Activated CD4-positive, alpha-beta memory T cell treated with anti-CD3 and anti-CD28 coated beads for 36 hours (primary cell): ENCODE data around the gene PTPRE. TPM values are rescaled to one million over a fixed set of nuclear protein-coding genes. Genes with fewer than 3 reads are reported as not detected.

Source experiments
- CTCF ChIA-PET: fragments of 350-600 bp; sonication (Branson Sonifier 250); formaldehyde crosslinking; loops from one replicate; lab custom pipeline; 2021; ENCODE audit warnings: antibody characterized with exemption, inconsistent platforms; lab: Charles Lee
- POLR2A ChIA-PET: fragments of 350-600 bp; sonication (Branson Sonifier 250); formaldehyde crosslinking; loops from one replicate; lab custom pipeline; 2021; ENCODE audit warnings: antibody characterized with exemption; lab: Charles Lee
- DNase-seq: peaks from one replicate; pipeline ENCODE4 v3.0.0-alpha.2; 2020
- H3K27ac Mint-ChIP-seq: one replicate; pipeline ENCODE4 v1.8.0; 2021; ENCODE audit warnings: mixed read lengths
- H3K27me3 Mint-ChIP-seq: one replicate; pipeline ENCODE4 v1.8.0; 2021; ENCODE audit warnings: mixed read lengths
- H3K36me3 Mint-ChIP-seq: one replicate; pipeline ENCODE4 v1.8.0; 2021; ENCODE audit warnings: mixed read lengths
- H3K4me1 Mint-ChIP-seq: one replicate; pipeline ENCODE4 v1.8.0; 2021; ENCODE audit warnings: low read depth, mixed read lengths
- H3K4me3 Mint-ChIP-seq: one replicate; pipeline ENCODE4 v1.8.0; 2021; ENCODE audit warnings: mild to moderate bottlenecking, mixed read lengths
- H3K9me3 Mint-ChIP-seq: one replicate; pipeline ENCODE4 v1.8.0; 2021; ENCODE audit warnings: mixed read lengths
- intact Hi-C: fragments of 100-400 bp; cut with micrococcal nuclease; formaldehyde crosslinking; loops from one replicate; pipeline ENCODE4 v1.15.1; 2023
- total RNA-seq, 2 experiments: library from RNA; stranded (reverse); gene quantifications; one replicate each; pipeline ENCODE4 v1.2.3, GENCODE V29; 2021

Gene PTPRE
- total RNA-seq, 2 experiments from 2014 or later: 29.4 to 34.0 TPM

GRCh38 chr10:128029290-128029651, 122.4 kb downstream of the PTPRE start:
- Mint-ChIP-seq H3K36me3 (no peaks in the 10 kb centered on the region), H3K4me3 (no peak overlapping the region), H3K9me3 (no peaks in the 10 kb centered on the region), H3K4me1 (peaks cover 30% of the 10 kb centered on the region), H3K27me3 (peaks cover 3% of the 10 kb centered on the region), H3K27ac (no peak overlapping the region)
- ChIA-PET POLR2A (interaction anchor here (1.0 to 1.4 kb wide), 2 partner anchors 18 to 40 kb away, joined by 3 to 5 read pairs; no protein-coding TSS in a partner anchor), CTCF (interaction anchor here (0.9 to 1.3 kb wide), 4 partner anchors 18 to 40 kb away, joined by 3 to 6 read pairs (median 4); no protein-coding TSS in a partner anchor)
- DNase-seq: no peak
- intact Hi-C loops: no loop called here

- POLR2A ChIA-PET: interaction anchor here (1.0 to 1.4 kb wide), 2 partner anchors 18 to 39 kb away, joined by 3 to 5 read pairs; no protein-coding TSS in a partner anchor
- Mint-ChIP-seq H3K36me3 (no peaks in the 10 kb centered on the region), H3K4me3 (no peak overlapping the region), H3K27ac (no peak overlapping the region), H3K4me1 (peaks cover 30% of the 10 kb centered on the region), H3K9me3 (no peaks in the 10 kb centered on the region), H3K27me3 (peaks cover 3% of the 10 kb centered on the region)
- intact Hi-C loops: no loop called here
- CTCF ChIA-PET: interaction anchor here (0.9 to 1.3 kb wide), 4 partner anchors 18 to 182 kb away, joined by 3 to 6 read pairs (median 3); no protein-coding TSS in a partner anchor
- DNase-seq: no peak
These were observed 122.9 kb downstream of the PTPRE start for GRCh38 chr10:128029731-128030369.

- Mint-ChIP-seq H3K27ac (no peak overlapping the region), H3K27me3 (peaks cover 3% of the 10 kb centered on the region), H3K4me3 (no peak overlapping the region), H3K36me3 (no peaks in the 10 kb centered on the region), H3K4me1 (peaks cover 31% of the 10 kb centered on the region), H3K9me3 (no peaks in the 10 kb centered on the region)
- no peak for DNase-seq
- ChIA-PET POLR2A (no interaction called here), CTCF (interaction anchor here (0.9 kb wide), 1 partner anchor 182 kb away, joined by 3 read pairs; no protein-coding TSS in a partner anchor)
- intact Hi-C loops: no loop called here
These were observed 123.7 kb downstream of the PTPRE start for GRCh38 chr10:128030498-128031072.

- intact Hi-C loops: no loop called here
- Mint-ChIP-seq H3K4me3 (no peak overlapping the region), H3K4me1 (peaks cover 36% of the 10 kb centered on the region), H3K9me3 (no peaks in the 10 kb centered on the region), H3K27ac (no peak overlapping the region), H3K36me3 (no peaks in the 10 kb centered on the region), H3K27me3 (peaks cover 3% of the 10 kb centered on the region)
- ChIA-PET POLR2A (no interaction called here), CTCF (no interaction called here)
- no peak for DNase-seq
These were observed 124.3 kb downstream of the PTPRE start for GRCh38 chr10:128031216-128031615.

GRCh38 chr10:128032466-128032865, 125.6 kb downstream of the PTPRE start:
- H3K9me3 Mint-ChIP-seq: no peaks in the 10 kb centered on the region
- intact Hi-C loops: no loop called here
- ChIA-PET POLR2A (no interaction called here), CTCF (interaction anchor here (5.4 to 9.0 kb wide), 2 partner anchors 30 to 40 kb away, joined by 83 to 244 read pairs; no protein-coding TSS in a partner anchor)
- H3K27me3 Mint-ChIP-seq: peaks cover 2% of the 10 kb centered on the region
- no peaks in the 10 kb centered on the region for H3K36me3 Mint-ChIP-seq
- no peak for DNase-seq
- H3K4me3 Mint-ChIP-seq: no peak overlapping the region
- H3K4me1 Mint-ChIP-seq: peaks cover 25% of the 10 kb centered on the region
- H3K27ac Mint-ChIP-seq: no peak overlapping the region

- H3K4me1 Mint-ChIP-seq: peaks cover 9% of the 10 kb centered on the region
- no peaks in the 10 kb centered on the region for H3K9me3 Mint-ChIP-seq
- no peaks in the 10 kb centered on the region for H3K27me3 Mint-ChIP-seq
- H3K27ac Mint-ChIP-seq: no peak overlapping the region
- intact Hi-C loops: loop anchor here (1.0 to 5.0 kb wide), 3 partner anchors 12 to 112 kb away; no protein-coding TSS in a partner anchor
- no peak overlapping the region for H3K4me3 Mint-ChIP-seq
- ChIA-PET POLR2A (interaction anchor here (1.0 to 1.3 kb wide), 2 partner anchors 29 to 34 kb away, joined by 3 to 6 read pairs; no protein-coding TSS in a partner anchor), CTCF (interaction anchor here (0.7 to 9.0 kb wide), 43 partner anchors 10 to 152 kb away, joined by 3 to 244 read pairs (median 4); partner anchors contain the start of gene PTPRE)
- H3K36me3 Mint-ChIP-seq: no peaks in the 10 kb centered on the region
- peak; percentile 78 for DNase-seq
These were observed 128.7 kb downstream of the PTPRE start for GRCh38 chr10:128035557-128035973.

GRCh38 chr10:128036011-128036615, 129.2 kb downstream of the PTPRE start:
- DNase-seq: no peak
- ChIA-PET CTCF (interaction anchor here (0.5 to 9.0 kb wide), 36 partner anchors 10 to 219 kb away, joined by 3 to 244 read pairs (median 4); partner anchors contain the start of genes MKI67 and PTPRE), POLR2A (interaction anchor here (1.0 to 1.3 kb wide), 3 partner anchors 11 to 33 kb away, joined by 3 to 6 read pairs (median 3); no protein-coding TSS in a partner anchor)
- Mint-ChIP-seq H3K4me1 (peaks cover 9% of the 10 kb centered on the region), H3K36me3 (no peaks in the 10 kb centered on the region), H3K27me3 (no peaks in the 10 kb centered on the region), H3K4me3 (no peak overlapping the region), H3K27ac (no peak overlapping the region), H3K9me3 (no peaks in the 10 kb centered on the region)
- intact Hi-C loops: loop anchor here (5.0 kb wide), 1 partner anchor 111 kb away; no protein-coding TSS in a partner anchor

- no peak for DNase-seq
- H3K27me3 Mint-ChIP-seq: no peaks in the 10 kb centered on the region
- peaks cover 9% of the 10 kb centered on the region for H3K4me1 Mint-ChIP-seq
- H3K36me3 Mint-ChIP-seq: no peaks in the 10 kb centered on the region
- no peak overlapping the region for H3K27ac Mint-ChIP-seq
- POLR2A ChIA-PET: interaction anchor here (1.0 kb wide), 1 partner anchor 10 kb away, joined by 3 read pairs; no protein-coding TSS in a partner anchor
- H3K4me3 Mint-ChIP-seq: no peak overlapping the region
- CTCF ChIA-PET: interaction anchor here (0.6 to 9.0 kb wide), 12 partner anchors 10 to 130 kb away, joined by 3 to 244 read pairs (median 16); partner anchors contain the start of genes MKI67 and PTPRE
- intact Hi-C loops: loop anchor here (5.0 kb wide), 1 partner anchor 110 kb away; no protein-coding TSS in a partner anchor
- H3K9me3 Mint-ChIP-seq: no peaks in the 10 kb centered on the region
These were observed 130.0 kb downstream of the PTPRE start for GRCh38 chr10:128036746-128037543.

- intact Hi-C loops: no loop called here
- Mint-ChIP-seq H3K4me1 (peaks cover 10% of the 10 kb centered on the region), H3K27ac (no peak overlapping the region), H3K9me3 (no peaks in the 10 kb centered on the region), H3K4me3 (no peak overlapping the region), H3K27me3 (no peaks in the 10 kb centered on the region), H3K36me3 (no peaks in the 10 kb centered on the region)
- ChIA-PET POLR2A (no interaction called here), CTCF (interaction anchor here (1.2 to 9.0 kb wide), 2 partner anchors 24 to 32 kb away, joined by 3 to 244 read pairs; no protein-coding TSS in a partner anchor)
- no peak for DNase-seq
These were observed 133.2 kb downstream of the PTPRE start for GRCh38 chr10:128040096-128040495.

- POLR2A ChIA-PET: no interaction called here
- intact Hi-C loops: no loop called here
- Mint-ChIP-seq H3K4me3 (no peak overlapping the region), H3K27me3 (no peaks in the 10 kb centered on the region), H3K4me1 (peaks cover 11% of the 10 kb centered on the region), H3K27ac (no peak overlapping the region), H3K9me3 (no peaks in the 10 kb centered on the region), H3K36me3 (no peaks in the 10 kb centered on the region)
- CTCF ChIA-PET: interaction anchor here (1.2 to 9.0 kb wide), 2 partner anchors 23 to 32 kb away, joined by 3 to 244 read pairs; no protein-coding TSS in a partner anchor
- no peak for DNase-seq
These were observed 133.8 kb downstream of the PTPRE start for GRCh38 chr10:128040681-128041080.

- POLR2A ChIA-PET: no interaction called here
- H3K27me3 Mint-ChIP-seq: no peaks in the 10 kb centered on the region
- no peak overlapping the region for H3K27ac Mint-ChIP-seq
These were observed 135.3 kb downstream of the PTPRE start for GRCh38 chr10:128042131-128042610.

More at GRCh38 chr10:128042131-128042610, 135.3 kb downstream of the PTPRE start:
- Mint-ChIP-seq H3K4me3 (no peak overlapping the region), H3K36me3 (no peaks in the 10 kb centered on the region), H3K4me1 (peaks cover 14% of the 10 kb centered on the region), H3K9me3 (no peaks in the 10 kb centered on the region)
- CTCF ChIA-PET: no interaction called here
- intact Hi-C loops: no loop called here
- no peak for DNase-seq
